ENCODE measurements around the gene RNF2. TPM values are rescaled to one million over a fixed set of nuclear protein-coding genes. Genes with fewer than 3 reads are reported as not detected.
"Not testable (repeated sequence)": the region's sequence is repeated elsewhere in the genome, so short reads cannot be mapped to it uniquely, and the experiment has no call there.

The RNF2 gene
- total RNA-seq (10 to 100 TPM in 2 of 6 donors, 1 to 10 TPM in 4; 5.6 to 12.7 (median 8.9) TPM), polyA plus RNA-seq (1 to 10 TPM; 2.2 to 5.4 TPM)

DNA sequence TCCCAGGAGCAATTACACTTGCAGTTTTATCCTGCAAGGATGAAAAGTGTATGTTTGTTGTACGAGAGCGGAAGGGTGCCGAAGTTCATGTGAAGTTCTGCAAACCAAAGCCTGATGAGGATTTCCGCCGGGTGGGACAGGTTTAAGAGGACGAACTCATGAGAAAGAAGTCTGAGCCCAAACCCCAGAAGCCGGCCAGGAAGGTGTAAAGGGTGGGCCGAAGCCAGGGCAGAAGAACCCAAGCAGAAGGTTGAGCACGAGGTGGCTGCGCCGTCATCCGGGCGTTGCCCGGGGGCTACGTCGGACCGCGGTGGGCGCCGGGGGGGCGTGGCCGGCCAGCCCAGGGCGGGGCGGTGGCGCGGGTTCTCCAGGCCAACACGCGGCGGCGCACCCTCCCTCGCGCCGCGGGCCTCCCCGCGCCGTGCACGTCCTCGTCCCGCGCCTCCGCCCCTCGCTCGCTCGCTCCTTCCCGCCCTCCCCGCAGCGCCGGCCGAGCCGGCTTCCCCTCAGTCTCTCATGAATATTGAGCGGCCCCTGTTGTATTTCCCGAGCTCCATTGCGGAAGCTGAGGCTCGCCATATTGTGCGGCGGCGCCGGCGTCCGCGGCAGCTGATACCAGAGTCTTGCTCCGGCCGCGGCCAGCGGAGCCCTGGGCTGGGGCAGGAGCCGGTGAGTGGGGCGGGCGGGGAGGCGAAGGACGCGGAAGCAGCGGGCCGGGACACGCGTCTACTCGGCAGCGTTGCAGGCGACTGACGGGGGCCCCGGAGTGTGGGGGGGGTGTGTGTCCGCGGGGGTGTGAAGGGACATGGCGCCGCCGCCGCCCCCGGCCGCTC lies at the start of gene RNF2:
RNF2 (plus strand) TSS at position 578 of the 833 bp plus-strand sequence. CDS start 41,996 bp downstream, outside the sequence.
- peak; percentile 79 to 90 (median 82) for DNase-seq
- Histone ChIP-seq H3K9me3 (no peaks in the 10 kb centered on the region), H3K27ac (peak within 1 kb of the TSS; percentile 79 to 86 (median 80)), H3K36me3 (no peaks in the 10 kb centered on the region), H3K4me1 (peaks cover 9 to 14% (median 14%) of the 10 kb centered on the region in 3 donors), H3K27me3 (no peaks in the 10 kb centered on the region), H3K4me3 (peak within 1 kb of the TSS; percentile 65 to 81 (median 78))
- peak; percentile 89 to 94 (median 92) for ATAC-seq
- no peak for FAIRE-seq
- 1% methylated on average over 41 to 89 of the region's 89 CpGs for WGBS, 2 donors
- intact Hi-C loops (cut with DNase I), result no loop called here
- TF ChIP-seq, protein P1, sequence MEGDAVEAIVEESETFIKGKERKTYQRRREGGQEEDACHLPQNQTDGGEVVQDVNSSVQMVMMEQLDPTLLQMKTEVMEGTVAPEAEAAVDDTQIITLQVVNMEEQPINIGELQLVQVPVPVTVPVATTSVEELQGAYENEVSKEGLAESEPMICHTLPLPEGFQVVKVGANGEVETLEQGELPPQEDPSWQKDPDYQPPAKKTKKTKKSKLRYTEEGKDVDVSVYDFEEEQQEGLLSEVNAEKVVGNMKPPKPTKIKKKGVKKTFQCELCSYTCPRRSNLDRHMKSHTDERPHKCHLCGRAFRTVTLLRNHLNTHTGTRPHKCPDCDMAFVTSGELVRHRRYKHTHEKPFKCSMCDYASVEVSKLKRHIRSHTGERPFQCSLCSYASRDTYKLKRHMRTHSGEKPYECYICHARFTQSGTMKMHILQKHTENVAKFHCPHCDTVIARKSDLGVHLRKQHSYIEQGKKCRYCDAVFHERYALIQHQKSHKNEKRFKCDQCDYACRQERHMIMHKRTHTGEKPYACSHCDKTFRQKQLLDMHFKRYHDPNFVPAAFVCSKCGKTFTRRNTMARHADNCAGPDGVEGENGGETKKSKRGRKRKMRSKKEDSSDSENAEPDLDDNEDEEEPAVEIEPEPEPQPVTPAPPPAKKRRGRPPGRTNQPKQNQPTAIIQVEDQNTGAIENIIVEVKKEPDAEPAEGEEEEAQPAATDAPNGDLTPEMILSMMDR (IDR thresholded peaks at IDR 0.05), result no peak

DNA sequence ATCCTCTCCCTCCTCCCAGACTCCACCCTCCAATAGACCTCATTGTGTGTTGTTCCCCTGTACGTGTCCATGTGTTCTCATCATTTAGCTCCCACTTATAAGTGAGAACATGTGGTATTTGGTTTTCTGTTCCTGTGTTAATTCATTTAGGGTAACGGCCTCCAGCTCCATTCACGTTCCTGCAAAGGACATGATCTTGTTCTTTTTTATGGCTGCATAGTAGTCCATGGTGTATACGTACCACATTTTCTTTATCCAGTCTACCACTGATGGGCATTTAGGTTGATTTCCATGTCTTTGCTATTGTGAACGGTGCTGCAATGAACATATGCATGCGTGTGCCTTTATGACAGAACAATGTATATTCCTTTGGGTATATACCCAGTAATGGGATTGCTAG lies 45.4 kb upstream of the RNF2 start:
- H3K27ac ChIP-seq; H3K36me3 ChIP-seq; H3K9me3 ChIP-seq; intact Hi-C loops (cut with DNase I); H3K4me1 ChIP-seq; FAIRE-seq; H3K27me3 ChIP-seq; DNase-seq; ATAC-seq; H3K4me3 ChIP-seq: not testable (repeated sequence)
- WGBS, 2 donors, result 94 to 96% methylated on average over 6 of the region's 6 CpGs

DNA sequence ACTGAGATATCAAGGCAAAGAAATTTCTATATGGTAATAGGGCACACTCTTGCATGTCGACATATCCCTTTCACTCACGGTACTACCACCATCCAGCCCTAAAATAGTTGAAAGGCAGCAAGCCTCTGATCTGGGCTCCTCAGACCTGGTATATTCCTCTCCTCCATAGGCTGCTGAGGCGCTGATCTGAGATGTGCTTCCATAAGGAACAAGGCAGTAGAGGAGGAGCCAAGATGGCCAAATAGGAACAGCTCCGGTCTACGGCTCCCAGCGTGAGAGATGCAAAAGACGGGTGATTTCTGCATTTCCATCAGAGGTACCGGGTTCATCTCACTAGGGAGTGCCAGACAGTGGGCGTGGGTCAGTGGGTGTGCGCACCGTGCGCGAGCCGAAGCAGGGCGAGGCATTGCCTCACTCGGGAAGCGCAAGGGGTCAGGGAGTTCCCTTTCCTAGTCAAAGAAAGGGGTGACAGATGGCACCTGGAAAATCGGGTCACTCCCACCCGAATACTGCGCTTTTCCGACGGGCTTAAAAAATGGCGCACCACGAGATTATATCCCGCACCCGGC lies 44.0 kb upstream of the RNF2 start:
- H3K27ac ChIP-seq; H3K36me3 ChIP-seq; DNase-seq; H3K4me3 ChIP-seq; ATAC-seq; H3K4me1 ChIP-seq; H3K9me3 ChIP-seq; H3K27me3 ChIP-seq; FAIRE-seq; intact Hi-C loops (cut with DNase I): not testable (repeated sequence)
- WGBS, 2 donors, result 90 to 96% methylated on average over 17 to 26 of the region's 26 CpGs

DNA sequence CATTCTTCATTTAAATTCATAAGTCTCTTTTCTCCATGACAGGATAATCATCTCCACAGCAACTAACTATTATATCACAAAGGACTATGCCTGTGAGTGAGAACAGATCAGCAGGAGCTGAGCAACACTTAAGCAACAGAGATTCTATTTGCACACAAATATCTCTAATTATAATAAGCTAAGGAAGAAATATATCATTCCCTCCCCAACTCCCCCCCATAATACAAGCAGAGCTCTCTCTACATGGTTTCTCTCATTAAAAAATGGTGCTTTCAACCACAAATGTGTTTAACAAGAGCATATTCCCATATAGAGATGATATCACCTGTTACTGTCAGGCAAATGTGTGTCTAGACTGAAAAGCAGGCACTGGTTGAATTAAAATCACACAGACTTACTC lies 36.5 kb upstream of the RNF2 start:
- Histone ChIP-seq H3K4me3 (no peak overlapping the region), H3K4me1 (peaks cover 0 to 3% (median 0%) of the 10 kb centered on the region in 3 donors), H3K27ac (no peak overlapping the region), H3K9me3 (no peaks in the 10 kb centered on the region), H3K36me3 (no peaks in the 10 kb centered on the region), H3K27me3 (no peaks in the 10 kb centered on the region)
- TF ChIP-seq, protein P1 (IDR thresholded peaks at IDR 0.05), result no peak
- FAIRE-seq (no peak), ATAC-seq (peak in 1 of 4 donors; percentile 37), DNase-seq (no peak)
- intact Hi-C loops (cut with DNase I), result no loop called here

DNA sequence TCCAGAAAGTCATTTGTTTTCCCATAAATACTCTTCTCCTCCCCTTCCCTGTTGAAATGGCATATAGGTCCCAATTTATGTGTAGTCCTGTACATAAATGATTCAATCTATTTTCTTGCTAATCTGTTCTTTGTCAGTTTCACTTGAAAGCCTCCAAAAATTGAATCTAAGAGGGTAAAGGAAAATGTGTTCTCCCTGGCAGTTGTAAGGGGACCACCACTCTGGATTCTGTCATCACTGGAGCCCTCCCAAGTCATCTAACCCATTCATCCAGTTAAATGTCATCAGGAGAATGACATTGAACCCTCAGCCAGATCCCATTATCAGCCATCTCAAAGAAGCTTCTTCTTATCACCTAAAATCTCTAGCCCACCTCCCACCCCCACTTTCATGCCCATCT lies 35.0 kb upstream of the RNF2 start:
- Histone ChIP-seq H3K27ac (no peak overlapping the region), H3K27me3 (no peaks in the 10 kb centered on the region), H3K36me3 (no peaks in the 10 kb centered on the region), H3K4me1 (peaks cover 0 to 3% (median 0%) of the 10 kb centered on the region in 3 donors), H3K9me3 (no peaks in the 10 kb centered on the region), H3K4me3 (no peak overlapping the region)
- TF ChIP-seq, protein P1 (IDR thresholded peaks at IDR 0.05), result no peak
- DNase-seq (no peak), FAIRE-seq (no peak), ATAC-seq (no peak)
- intact Hi-C loops (cut with DNase I), result no loop called here

DNA sequence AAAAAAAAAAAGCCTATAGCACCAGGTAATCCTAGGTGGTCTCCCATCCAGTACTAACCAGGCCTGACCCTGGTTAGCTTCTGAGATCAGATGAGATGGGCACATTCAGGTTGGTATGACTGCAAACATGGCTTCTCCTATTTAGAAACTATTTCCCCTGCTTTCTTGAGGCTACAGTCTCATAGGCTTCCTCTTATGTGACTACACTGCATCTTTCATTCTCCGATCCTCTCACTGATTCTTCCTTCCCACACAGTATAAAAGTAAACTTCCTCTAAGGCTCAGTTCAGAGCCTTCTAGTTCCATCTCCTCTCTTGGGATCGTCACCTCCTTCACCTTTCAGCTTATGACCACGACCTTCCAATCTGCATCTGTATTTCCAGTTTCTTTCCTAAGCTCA lies 30.4 kb upstream of the RNF2 start:
- no peak overlapping the region for H3K27ac ChIP-seq

More for the DNA sequence above, 30.4 kb upstream of the RNF2 start:
- no peak for ATAC-seq
- Histone ChIP-seq H3K4me3 (no peak overlapping the region), H3K4me1 (peaks cover 0 to 3% (median 0%) of the 10 kb centered on the region in 3 donors), H3K27me3 (no peaks in the 10 kb centered on the region), H3K9me3 (no peaks in the 10 kb centered on the region), H3K36me3 (no peaks in the 10 kb centered on the region)
- no peak for DNase-seq
- no peak for FAIRE-seq
- intact Hi-C loops (cut with DNase I), result no loop called here
- WGBS, 2 donors, result 92 to 93% methylated on average over 3 of the region's 3 CpGs
- TF ChIP-seq, protein P1 (IDR thresholded peaks at IDR 0.05), result no peak
